ENCODE results near the gene IGSF6. TPM values are rescaled to one million over a fixed set of nuclear protein-coding genes. Genes with fewer than 3 reads are reported as not detected.

IGSF6 gene
- total and polyA plus RNA-seq, 2 of the 13 experiments (the other 11 are each of a cell fraction or from before 2014, with no cell fraction given) = not detected

GRCh38 chr16:21600031-21600773 is 52.2 kb downstream of the IGSF6 start (continued):
- TF ChIP-seq, protein P1, sequence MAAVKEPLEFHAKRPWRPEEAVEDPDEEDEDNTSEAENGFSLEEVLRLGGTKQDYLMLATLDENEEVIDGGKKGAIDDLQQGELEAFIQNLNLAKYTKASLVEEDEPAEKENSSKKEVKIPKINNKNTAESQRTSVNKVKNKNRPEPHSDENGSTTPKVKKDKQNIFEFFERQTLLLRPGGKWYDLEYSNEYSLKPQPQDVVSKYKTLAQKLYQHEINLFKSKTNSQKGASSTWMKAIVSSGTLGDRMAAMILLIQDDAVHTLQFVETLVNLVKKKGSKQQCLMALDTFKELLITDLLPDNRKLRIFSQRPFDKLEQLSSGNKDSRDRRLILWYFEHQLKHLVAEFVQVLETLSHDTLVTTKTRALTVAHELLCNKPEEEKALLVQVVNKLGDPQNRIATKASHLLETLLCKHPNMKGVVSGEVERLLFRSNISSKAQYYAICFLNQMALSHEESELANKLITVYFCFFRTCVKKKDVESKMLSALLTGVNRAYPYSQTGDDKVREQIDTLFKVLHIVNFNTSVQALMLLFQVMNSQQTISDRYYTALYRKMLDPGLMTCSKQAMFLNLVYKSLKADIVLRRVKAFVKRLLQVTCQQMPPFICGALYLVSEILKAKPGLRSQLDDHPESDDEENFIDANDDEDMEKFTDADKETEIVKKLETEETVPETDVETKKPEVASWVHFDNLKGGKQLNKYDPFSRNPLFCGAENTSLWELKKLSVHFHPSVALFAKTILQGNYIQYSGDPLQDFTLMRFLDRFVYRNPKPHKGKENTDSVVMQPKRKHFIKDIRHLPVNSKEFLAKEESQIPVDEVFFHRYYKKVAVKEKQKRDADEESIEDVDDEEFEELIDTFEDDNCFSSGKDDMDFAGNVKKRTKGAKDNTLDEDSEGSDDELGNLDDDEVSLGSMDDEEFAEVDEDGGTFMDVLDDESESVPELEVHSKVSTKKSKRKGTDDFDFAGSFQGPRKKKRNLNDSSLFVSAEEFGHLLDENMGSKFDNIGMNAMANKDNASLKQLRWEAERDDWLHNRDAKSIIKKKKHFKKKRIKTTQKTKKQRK (IDR thresholded peaks at IDR 0.05; ENCODE audit: low read length) = no peak
- TF ChIP-seq TBX2 (CRISPR knock-in tag; IDR thresholded peaks at IDR 0.05; ENCODE audit: borderline replicate concordance) (no peak), JARID2 (CRISPR knock-in tag; IDR thresholded peaks at IDR 0.05; ENCODE audit: insufficient replicate concordance) (peak; percentile 27), TOPORS (CRISPR knock-in tag; IDR thresholded peaks at IDR 0.05) (0 out of 2 replicates have a peak, but pooled peaks have one; percentile 23), NCOA5 (CRISPR knock-in tag; IDR thresholded peaks at IDR 0.05) (no peak), HNRNPK (IDR thresholded peaks at IDR 0.05; ENCODE audit: low read depth, low read length, poor library complexity, severe bottlenecking) (no peak), JDP2 (CRISPR knock-in tag; IDR thresholded peaks at IDR 0.05; ENCODE audit: borderline replicate concordance) (no peak), ZNF264 (CRISPR knock-in tag; IDR thresholded peaks at IDR 0.05) (no peak), GLMP (CRISPR knock-in tag; IDR thresholded peaks at IDR 0.05; ENCODE audit: borderline replicate concordance) (0 out of 2 replicates have a peak, but pooled peaks have one; percentile 89), BHLHE40 (IDR thresholded peaks at IDR 0.05; ENCODE audit: low read length) (no peak), ZNF616 (CRISPR knock-in tag; IDR thresholded peaks at IDR 0.05; ENCODE audit: low read depth) (no peak), REXO4 (CRISPR knock-in tag; IDR thresholded peaks at IDR 0.05; ENCODE audit: borderline replicate concordance) (no peak), RFX3 (CRISPR knock-in tag; IDR thresholded peaks at IDR 0.05) (no peak), ZNF792 (CRISPR knock-in tag; IDR thresholded peaks at IDR 0.05) (0 out of 2 replicates have a peak, but pooled peaks have one; percentile 16), ELF3 (CRISPR knock-in tag; IDR thresholded peaks at IDR 0.05) (no peak), ZNF101 (CRISPR knock-in tag; IDR thresholded peaks at IDR 0.05; ENCODE audit: borderline replicate concordance, low read depth) (no peak), WIZ (CRISPR knock-in tag; IDR thresholded peaks at IDR 0.05) (no peak)
- TF ChIP-seq, protein P2, sequence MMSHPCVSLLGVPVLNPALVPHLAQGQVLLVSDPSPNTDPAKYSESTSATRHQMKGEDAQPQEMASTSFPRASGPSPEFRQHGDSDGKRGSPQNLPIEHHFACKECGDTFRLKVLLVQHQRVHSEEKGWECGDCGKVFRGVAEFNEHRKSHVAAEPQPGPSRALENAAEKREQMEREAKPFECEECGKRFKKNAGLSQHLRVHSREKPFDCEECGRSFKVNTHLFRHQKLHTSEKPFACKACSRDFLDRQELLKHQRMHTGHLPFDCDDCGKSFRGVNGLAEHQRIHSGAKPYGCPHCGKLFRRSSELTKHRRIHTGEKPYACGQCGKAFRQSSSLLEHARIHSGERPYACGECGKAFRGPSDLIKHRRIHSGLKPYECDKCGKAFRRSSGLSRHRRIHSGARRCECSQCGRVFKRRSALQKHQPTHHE (CRISPR knock-in tag; IDR thresholded peaks at IDR 0.05; ENCODE audit: borderline replicate concordance) = 0 out of 2 replicates have a peak, but pooled peaks have one; percentile 43
- TF ChIP-seq, protein P3, sequence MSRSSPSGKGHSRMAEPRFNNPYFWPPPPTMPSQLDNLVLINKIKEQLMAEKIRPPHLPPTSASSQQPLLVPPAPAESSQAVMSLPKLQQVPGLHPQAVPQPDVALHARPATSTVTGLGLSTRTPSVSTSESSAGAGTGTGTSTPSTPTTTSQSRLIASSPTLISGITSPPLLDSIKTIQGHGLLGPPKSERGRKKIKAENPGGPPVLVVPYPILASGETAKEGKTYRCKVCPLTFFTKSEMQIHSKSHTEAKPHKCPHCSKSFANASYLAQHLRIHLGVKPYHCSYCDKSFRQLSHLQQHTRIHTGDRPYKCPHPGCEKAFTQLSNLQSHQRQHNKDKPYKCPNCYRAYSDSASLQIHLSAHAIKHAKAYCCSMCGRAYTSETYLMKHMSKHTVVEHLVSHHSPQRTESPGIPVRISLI (CRISPR knock-in tag; IDR thresholded peaks at IDR 0.05; ENCODE audit: borderline replicate concordance) = no peak
- TF ChIP-seq, protein P4, sequence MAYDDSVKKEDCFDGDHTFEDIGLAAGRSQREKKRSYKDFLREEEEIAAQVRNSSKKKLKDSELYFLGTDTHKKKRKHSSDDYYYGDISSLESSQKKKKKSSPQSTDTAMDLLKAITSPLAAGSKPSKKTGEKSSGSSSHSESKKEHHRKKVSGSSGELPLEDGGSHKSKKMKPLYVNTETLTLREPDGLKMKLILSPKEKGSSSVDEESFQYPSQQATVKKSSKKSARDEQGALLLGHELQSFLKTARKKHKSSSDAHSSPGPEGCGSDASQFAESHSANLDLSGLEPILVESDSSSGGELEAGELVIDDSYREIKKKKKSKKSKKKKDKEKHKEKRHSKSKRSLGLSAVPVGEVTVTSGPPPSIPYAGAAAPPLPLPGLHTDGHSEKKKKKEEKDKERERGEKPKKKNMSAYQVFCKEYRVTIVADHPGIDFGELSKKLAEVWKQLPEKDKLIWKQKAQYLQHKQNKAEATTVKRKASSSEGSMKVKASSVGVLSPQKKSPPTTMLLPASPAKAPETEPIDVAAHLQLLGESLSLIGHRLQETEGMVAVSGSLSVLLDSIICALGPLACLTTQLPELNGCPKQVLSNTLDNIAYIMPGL (CRISPR knock-in tag; IDR thresholded peaks at IDR 0.05; ENCODE audit: borderline replicate concordance in 1 of 2, low read depth in 1 of 2) = peak in 1 of 2 experiments; percentile 81; a peak in 3 of 4 replicates
